NCI-H2196 treated with DMSO at 0.1 percent for 48 hours (cell line): Measurements from ENCODE around the gene KLC1.

Experiments used
- DNase-seq: peaks from one replicate; lab custom pipeline; 2025; ENCODE audit not compliant: unreplicated experiment; lab: John Stamatoyannopoulos, UW

The KLC1 gene

DNA sequence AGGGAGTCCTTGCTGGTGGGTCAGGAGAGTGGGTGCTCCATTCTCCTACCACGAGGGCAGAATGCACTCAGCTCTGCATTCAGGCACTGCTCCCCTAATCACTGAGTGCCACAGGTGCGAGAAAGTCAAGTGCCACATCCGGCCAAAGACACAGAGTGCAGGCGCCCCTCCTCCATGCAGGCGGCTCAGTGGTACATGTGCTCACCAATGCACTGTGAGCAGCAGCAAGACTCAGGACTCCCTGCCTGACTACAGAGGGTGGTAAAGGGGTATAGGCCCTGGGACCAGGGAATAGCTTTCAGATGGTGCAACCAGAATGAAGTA is 119.5 kb downstream of the KLC1 start:
- DNase-seq, result no peak

GRCh38 chr14:103749452-103749851 is 120.4 kb downstream of the KLC1 start:
- no peak for DNase-seq

GRCh38 chr14:103749860-103750259 is 120.8 kb downstream of the KLC1 start:
- no peak for DNase-seq
